Right lobe of liver (tissue), 4 donors: ENCODE data around the gene PRSS38.

ENCODE experiments used
- CTCF ChIP-seq, 4 donors: fragments of 200-600 bp in 3 of 4; fragments of 450-650 bp in 1 of 4; IDR thresholded peaks; one replicate each; pipeline versions ENCODE4 v1.5.1 to v1.8.0; 2016 to 2022; ENCODE audit warnings: antibody characterized with exemption in 4 of 4, mild to moderate bottlenecking in 2 of 4
- POLR2A ChIP-seq: fragments of 450-650 bp; IDR thresholded peaks from one replicate; pipeline ENCODE4 v1.6.1; 2017; ENCODE audit warnings: antibody characterized with exemption, mild to moderate bottlenecking
- donor health status: DM: no; HTN: no; CAD: no.
- donor health status: DM: no; HTN: no; CAD: no.
- donor health status: DM: no; HTN: yes; CAD: no.

GRCh38 chr1:227777156-227777555 lies 38.3 kb upstream of the PRSS38 start:
- TF ChIP-seq CTCF (IDR thresholded peaks at IDR 0.05) (no peak), POLR2A (no peak)
